Posterior vena cava (tissue), 2 donors: Measurements from ENCODE around the gene FBN1. TPM values are rescaled to one million over a fixed set of nuclear protein-coding genes. Genes with fewer than 3 reads are reported as not detected.

Experiments
- DNase-seq: peaks from one replicate; pipeline ENCODE4 v3.0.0-alpha.2; 2020; ENCODE audit warnings: low spot score
- intact Hi-C, 2 donors: fragments of 100-400 bp; cut with DNase I; formaldehyde crosslinking; loops; one replicate each; pipeline versions ENCODE4 v1.14.1 to v1.14.2; 2022 to 2023
- total RNA-seq, 2 donors: library from RNA; stranded (reverse); fragmentation: NEBNext Ultra II Directional; extraction: Animal tissue kit (Norgen Biotek cat#: 25700); gene quantifications; one replicate each; pipeline ENCODE4 v1.2.1, GENCODE V29; 2021
- donor health status: DM: yes; HTN: yes; CAD: no.
- donor health status: DM: yes; HTN: yes; CAD: no.

Gene FBN1
- total RNA-seq, 2 donors from 2014 or later: 194 to 541 TPM

GRCh38 chr15:48653913-48654670 is 8.6 kb upstream of the FBN1 start:
- peak; percentile 74 for DNase-seq
- intact Hi-C loops: no loop called here

- intact Hi-C loops: no loop called here
- no peak for DNase-seq
Observed at GRCh38 chr15:48653216-48653615, 7.7 kb upstream of the FBN1 start.

GRCh38 chr15:48652510-48653076 is 7.1 kb upstream of the FBN1 start:
- intact Hi-C loops: no loop called here

GRCh38 chr15:48650931-48651330 is 5.4 kb upstream of the FBN1 start:
- intact Hi-C loops: no loop called here
- DNase-seq: no peak

More at GRCh38 chr15:48652510-48653076, 7.1 kb upstream of the FBN1 start:
- no peak for DNase-seq

- intact Hi-C loops: loop anchor here (5.0 to 10.0 kb wide), 3 partner anchors 103 to 157 kb away; no protein-coding TSS in a partner anchor
- no peak for DNase-seq
Observed at GRCh38 chr15:48647962-48648361, 2.5 kb upstream of the FBN1 start.

GRCh38 chr15:48646331-48646730 is 822 bp upstream of the FBN1 start:
- DNase-seq: no peak
- intact Hi-C loops: loop anchor here (5.0 to 10.0 kb wide), 3 partner anchors 102 to 158 kb away; no protein-coding TSS in a partner anchor

GRCh38 chr15:48644827-48645557 is 517 bp downstream of the FBN1 start:
- intact Hi-C loops: loop anchor here (5.0 to 10.0 kb wide), 4 partner anchors 100 to 288 kb away; no protein-coding TSS in a partner anchor
- peak; percentile 90 for DNase-seq

- intact Hi-C loops: loop anchor here (5.0 to 10.0 kb wide), 3 partner anchors 100 to 287 kb away; no protein-coding TSS in a partner anchor
- peak; percentile 88 for DNase-seq
Observed at GRCh38 chr15:48644467-48644826, 1.1 kb downstream of the FBN1 start.

- intact Hi-C loops: loop anchor here (5.0 to 10.0 kb wide), 3 partner anchors 99 to 287 kb away; no protein-coding TSS in a partner anchor
- DNase-seq: no peak
Observed at GRCh38 chr15:48643776-48644466, 1.6 kb downstream of the FBN1 start.

- intact Hi-C loops: loop anchor here (5.0 to 10.0 kb wide), 3 partner anchors 98 to 286 kb away; no protein-coding TSS in a partner anchor
- DNase-seq: no peak
Observed at GRCh38 chr15:48643206-48643605, 2.3 kb downstream of the FBN1 start.

GRCh38 chr15:48642795-48643194 is 2.7 kb downstream of the FBN1 start:
- intact Hi-C loops: loop anchor here (5.0 to 10.0 kb wide), 3 partner anchors 98 to 285 kb away; no protein-coding TSS in a partner anchor

GRCh38 chr15:48641416-48641815 is 4.1 kb downstream of the FBN1 start:
- DNase-seq: no peak
- intact Hi-C loops: loop anchor here (5.0 to 10.0 kb wide), 3 partner anchors 97 to 284 kb away; no protein-coding TSS in a partner anchor

More at GRCh38 chr15:48642795-48643194, 2.7 kb downstream of the FBN1 start:
- no peak for DNase-seq

- intact Hi-C loops: no loop called here
Observed at GRCh38 chr15:48638963-48639362, 6.5 kb downstream of the FBN1 start.

GRCh38 chr15:48637639-48638038 is 7.9 kb downstream of the FBN1 start:
- intact Hi-C loops: no loop called here
- DNase-seq: no peak

More at GRCh38 chr15:48638963-48639362, 6.5 kb downstream of the FBN1 start:
- DNase-seq: no peak

- DNase-seq: no peak
- intact Hi-C loops: no loop called here
Observed at GRCh38 chr15:48636511-48636910, 9.0 kb downstream of the FBN1 start.

- DNase-seq: no peak
- intact Hi-C loops: loop anchor here in 1 of 2 donors (5.0 kb wide), 1 partner anchor 1433 kb away; no protein-coding TSS in a partner anchor
Observed at GRCh38 chr15:48634893-48635292, 10.6 kb downstream of the FBN1 start.

- intact Hi-C loops: loop anchor here in 1 of 2 donors (5.0 kb wide), 1 partner anchor 1432 kb away; no protein-coding TSS in a partner anchor
- no peak for DNase-seq
Observed at GRCh38 chr15:48634096-48634495, 11.4 kb downstream of the FBN1 start.

- DNase-seq: no peak
- intact Hi-C loops: loop anchor here in 1 of 2 donors (5.0 kb wide), 1 partner anchor 1430 kb away; no protein-coding TSS in a partner anchor
Observed at GRCh38 chr15:48632651-48633050, 12.9 kb downstream of the FBN1 start.
